Hair follicular keratinocyte (primary cell): ENCODE results near the gene SOX15. TPM values are rescaled to one million over a fixed set of nuclear protein-coding genes. Genes with fewer than 3 reads are reported as not detected.

Source experiments
- total RNA-seq: library from RNA; depleted of rRNA; stranded (reverse); fragments of >200 nt; gene quantifications from 2 replicates; pipeline ENCODE4 v1.2.3, GENCODE V29; 2015

The SOX15 gene
- total RNA-seq, result 141 and 207 TPM in 2 replicates

DNA sequence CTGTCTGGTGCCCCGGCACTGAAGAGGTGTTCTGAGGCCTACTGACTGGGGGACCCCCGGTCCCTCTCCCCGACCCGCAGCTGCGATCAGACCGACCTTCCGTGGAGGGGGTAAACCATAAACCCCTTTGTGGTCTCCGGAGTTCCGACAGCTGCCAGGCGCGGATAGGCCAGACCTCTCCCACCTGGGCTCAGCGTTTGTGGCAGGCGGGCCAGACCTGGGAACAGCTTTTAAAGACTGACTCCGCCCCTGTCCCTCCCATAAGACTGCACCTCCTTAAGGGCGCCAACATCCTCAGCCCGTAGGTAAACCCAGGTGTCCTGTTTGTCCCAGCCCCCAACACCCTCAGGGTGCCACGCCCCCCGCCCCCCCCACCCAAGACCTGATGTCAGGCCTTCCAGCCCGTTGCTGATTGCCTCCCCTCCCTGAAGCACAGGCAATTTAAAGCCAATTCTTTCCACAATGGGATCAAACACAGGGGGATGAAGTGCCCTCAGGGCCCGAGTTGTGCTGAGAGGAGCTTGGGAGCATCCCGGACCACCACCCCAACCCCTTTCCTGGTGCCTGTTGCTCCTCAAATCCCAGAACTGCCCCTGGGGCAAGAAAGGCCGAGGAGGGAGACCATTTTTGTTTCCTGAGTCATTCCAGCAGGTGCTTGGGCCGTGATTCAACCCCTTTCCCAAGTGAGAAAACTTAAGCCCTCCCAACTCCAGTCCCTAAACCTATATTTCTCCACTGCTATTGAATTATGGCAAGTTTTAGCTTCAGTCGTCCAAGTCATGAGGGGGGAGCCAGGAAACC, at the start of gene SOX15:
Gene SOX15 (minus strand): TSS at position 204 of the 801 bp plus-strand sequence. CDS start 418 bp downstream, outside the sequence.

DNA sequence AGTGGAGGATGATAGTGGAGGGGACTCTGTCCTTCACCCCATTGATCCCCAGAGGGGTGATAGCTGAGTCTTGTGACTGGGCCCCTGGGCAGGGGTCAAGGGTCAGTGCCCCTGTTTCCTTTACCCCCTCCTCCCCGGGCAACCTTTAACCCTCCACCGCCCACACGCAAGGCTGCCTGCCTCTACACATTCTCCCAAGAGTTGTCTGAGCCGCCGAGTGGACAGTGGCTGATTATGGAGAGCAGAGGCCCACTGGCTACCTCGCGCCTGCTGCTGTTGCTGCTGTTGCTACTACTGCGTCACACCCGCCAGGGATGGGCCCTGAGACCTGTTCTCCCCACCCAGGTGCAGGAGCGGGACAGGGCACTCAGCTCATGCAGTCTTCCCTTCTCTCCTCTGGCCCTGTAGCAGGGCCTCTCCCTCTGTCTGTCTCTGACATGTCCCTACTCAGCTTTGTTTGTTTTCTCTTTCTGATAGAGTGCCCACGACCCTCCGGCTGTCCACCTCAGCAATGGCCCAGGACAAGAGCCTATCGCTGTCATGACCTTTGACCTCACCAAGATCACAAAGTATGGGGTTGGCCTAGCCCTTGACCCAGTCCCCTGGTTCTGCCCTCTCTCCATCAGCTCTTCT, 40.2 kb upstream of the SOX15 start, which contains the start of gene SHBG:
Gene SHBG (plus strand): TSS at position 197 of the 633 bp plus-strand sequence. CDS start 38 bp downstream, at position 235.

DNA sequence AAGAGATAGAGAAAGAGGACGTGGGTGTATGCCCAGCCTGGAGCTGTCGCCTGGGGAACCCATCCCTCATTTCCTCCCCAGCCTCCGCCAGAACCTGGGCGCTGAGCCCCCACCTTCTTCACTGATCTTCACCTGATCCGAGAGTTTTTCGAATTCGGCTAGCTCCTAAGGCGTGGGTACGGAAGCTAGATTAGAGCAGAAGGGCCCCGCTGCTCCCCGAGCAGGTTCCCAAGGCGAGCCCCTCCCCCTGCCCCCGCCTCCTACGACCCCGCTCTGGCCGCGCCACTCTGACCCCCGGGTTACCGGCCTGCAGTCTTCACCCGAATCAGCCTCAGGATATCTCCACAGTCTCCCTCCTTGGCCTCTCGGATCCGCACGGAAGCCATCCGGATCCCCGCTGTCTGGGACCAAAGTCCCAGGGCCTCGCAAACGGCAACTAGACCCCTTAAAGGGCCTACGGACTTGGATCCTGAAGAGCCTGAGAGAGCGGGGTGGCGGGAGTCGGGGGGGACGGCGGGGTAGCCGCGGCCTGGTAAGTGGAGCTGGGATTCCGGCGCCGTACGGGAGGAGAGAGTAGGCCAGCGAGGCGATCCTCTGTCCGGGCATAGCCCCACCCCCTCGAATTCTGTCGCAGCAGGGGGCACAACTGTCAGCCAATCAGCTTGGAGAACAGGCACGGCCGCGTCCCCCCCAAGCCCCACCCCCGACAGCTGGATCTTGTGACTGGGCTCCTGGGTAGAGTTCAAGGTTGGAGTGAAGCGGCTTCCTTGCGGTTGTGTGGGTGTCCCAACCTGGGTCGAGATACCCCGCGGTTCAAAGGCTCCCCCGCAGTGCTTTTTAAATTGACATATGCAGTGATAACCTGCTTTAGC, 37.6 kb upstream of the SOX15 start, which contains the start of gene SAT2:
Gene SAT2 (minus strand): TSS at position 572 of the 872 bp plus-strand sequence. CDS start 186 bp downstream, at position 386.

DNA sequence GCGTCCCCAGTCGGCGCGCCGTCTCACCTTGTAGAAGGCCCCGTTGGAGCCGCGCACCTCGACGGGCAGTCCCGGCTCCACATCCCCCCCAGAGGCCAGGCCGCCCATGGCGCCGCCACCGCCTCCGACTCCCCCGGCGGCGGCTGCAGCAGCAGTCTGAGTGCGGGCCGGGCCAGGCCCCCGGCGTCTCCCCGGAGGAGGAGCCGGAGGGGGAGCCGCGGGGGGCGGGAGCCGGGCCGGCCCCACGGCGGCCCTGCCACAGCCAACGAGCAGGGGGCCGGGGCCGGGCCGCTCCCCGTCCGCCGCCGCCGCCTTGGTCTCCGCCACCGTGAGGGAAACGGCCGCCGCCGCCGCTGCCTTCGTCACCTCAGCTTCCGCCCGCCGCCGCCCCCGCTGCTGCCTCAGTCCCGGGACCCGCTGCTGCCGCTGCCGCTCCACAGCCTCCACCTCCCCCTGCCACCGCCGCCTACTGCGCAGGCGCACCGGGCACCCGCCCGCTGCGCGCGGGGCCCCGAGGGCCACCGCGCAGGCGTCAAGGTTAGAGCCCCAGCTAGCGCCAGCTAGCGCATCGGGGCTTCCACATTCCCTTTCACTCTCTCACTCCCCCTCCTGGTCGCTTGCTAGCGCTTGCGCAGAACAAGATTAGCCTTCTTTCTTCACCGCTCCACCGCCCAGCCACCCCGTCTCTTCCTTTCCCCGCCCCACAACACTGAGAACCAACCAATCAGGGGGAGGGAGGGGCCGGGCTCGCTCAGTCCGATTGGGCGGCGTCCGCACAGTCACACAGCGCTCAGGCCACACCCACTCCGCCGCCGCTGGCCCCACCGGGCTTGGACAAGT, 24.8 kb upstream of the SOX15 start, which contains the start of gene FXR2:
Gene FXR2 (minus strand): TSS at position 473 of the 840 bp plus-strand sequence. CDS start 365 bp downstream, at position 108.

DNA sequence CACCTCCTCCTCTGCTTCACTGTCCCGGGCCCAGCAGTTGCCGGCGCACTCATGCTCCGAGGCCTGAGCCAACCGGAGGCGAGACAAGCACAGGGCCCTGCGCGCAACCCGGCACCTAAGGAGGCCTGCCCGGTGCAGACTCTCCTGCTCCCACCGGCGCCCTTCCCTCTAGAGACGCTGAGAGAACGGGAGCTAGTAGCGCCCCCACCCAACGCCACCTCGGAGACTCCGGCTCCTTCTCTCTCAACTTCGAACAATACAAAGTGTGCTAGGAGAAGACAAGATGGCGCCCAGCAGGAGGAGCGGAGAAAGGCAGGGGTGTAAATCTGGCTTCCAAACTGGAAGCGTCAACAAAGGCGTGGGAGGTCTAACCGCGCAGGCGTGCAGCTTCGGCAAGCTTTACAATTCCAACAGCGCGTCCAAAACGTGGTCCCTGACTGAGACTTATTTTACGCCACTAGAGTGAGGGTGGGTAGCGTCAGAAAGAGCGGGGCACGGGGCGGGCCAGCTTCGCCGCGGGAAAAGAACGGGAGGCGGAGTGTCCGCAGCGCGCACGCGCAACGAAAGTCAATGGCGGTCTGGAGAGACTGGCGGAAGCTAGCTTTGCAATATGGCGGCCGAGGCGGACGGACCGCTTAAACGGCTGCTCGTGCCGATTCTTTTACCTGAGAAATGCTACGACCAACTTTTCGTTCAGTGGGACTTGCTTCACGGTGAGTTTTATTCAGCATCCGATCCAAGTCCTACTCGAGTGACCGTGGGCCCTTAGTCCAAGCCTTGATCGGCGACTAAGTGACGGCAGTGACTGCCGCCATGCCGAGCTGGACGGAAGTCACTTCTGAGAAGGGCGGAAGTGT, 6.4 kb downstream of the SOX15 start, which contains the start of gene MPDU1:
Gene MPDU1 (plus strand): TSS at position 600 of the 857 bp plus-strand sequence. CDS start 11 bp downstream, at position 611.

DNA sequence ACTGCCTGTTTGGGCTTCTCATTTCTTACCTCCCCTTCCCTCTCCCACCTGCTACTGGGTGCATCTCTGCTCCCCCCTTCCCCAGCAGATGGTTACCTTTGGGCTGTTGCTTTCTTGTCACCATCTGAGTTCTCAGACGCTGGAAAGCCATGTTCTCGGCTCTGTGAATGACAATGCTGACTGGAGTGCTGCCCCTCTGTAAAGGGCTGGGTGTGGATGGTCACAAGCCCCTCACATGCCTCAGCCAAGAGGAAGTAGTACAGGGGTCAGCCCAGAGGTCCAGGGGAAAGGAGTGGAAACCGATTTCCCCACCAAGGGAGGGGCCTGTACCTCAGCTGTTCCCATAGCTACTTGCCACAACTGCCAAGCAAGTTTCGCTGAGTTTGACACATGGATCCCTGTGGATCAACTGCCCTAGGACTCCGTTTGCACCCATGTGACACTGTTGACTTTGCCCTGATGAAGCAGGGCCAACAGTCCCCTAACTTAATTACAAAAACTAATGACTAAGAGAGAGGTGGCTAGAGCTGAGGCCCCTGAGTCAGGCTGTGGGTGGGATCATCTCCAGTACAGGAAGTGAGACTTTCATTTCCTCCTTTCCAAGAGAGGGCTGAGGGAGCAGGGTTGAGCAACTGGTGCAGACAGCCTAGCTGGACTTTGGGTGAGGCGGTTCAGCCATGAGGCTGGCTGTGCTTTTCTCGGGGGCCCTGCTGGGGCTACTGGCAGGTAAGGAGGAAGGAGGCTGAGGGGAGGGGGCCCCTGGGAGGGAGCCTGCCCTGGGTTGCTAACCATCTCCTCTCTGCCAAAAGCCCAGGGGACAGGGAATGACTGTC, 10.7 kb downstream of the SOX15 start, which contains the start of gene CD68:
Gene CD68 (plus strand): TSS at position 638 of the 833 bp plus-strand sequence. CDS start 40 bp downstream, at position 678.

DNA sequence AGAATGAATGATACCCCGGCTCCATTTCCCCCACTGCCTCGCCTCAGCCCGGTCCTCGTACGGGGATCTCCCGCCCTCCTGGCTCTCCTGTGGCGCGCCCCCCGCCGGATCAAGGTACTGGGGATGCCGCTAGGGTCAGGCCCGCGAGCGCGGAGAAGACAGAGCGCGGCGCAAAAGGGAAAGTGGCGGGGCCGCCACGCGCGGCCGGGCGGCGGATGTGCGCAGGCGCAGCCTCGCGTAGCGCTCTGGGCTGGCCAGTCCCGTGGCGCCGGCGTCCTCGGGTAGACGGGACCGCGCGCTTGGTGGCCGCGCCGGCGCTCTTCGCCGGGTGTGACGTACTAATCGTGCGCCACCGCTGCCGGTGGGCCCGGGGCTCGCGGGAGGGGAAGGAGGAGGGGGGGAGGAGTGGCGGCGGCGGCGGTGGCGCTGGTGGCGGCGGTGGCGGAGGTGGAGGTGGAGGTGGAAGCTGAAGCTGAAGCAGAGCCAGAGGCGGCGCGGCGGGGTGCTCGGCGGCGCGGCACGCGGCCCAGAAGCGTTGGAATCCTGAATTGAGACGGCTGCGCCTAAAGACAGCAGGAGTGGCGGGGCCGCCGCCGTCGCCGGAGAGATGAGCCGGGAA, 28.2 kb downstream of the SOX15 start, which contains the start of gene SENP3:
Gene SENP3 (plus strand): TSS at position 331 of the 619 bp plus-strand sequence. CDS start 1,158 bp downstream, outside the sequence.

DNA sequence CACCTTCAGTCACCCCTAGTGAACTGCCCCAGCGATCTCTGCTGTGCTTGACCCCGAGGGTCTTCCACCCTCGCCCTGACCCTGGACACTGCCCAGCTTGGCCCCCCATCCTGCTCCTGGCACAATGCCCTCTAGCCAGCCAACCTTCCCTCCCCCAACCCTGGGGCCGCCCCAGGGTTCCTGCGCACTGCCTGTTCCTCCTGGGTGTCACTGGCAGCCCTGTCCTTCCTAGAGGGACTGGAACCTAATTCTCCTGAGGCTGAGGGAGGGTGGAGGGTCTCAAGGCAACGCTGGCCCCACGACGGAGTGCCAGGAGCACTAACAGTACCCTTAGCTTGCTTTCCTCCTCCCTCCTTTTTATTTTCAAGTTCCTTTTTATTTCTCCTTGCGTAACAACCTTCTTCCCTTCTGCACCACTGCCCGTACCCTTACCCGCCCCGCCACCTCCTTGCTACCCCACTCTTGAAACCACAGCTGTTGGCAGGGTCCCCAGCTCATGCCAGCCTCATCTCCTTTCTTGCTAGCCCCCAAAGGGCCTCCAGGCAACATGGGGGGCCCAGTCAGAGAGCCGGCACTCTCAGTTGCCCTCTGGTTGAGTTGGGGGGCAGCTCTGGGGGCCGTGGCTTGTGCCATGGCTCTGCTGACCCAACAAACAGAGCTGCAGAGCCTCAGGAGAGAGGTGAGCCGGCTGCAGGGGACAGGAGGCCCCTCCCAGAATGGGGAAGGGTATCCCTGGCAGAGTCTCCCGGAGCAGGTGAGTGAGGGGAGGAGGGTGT, 31.2 kb downstream of the SOX15 start, which contains the start of gene TNFSF13:
Gene TNFSF13 (plus strand): TSS at position 207 of the 776 bp plus-strand sequence. CDS start 290 bp downstream, at position 497.

DNA sequence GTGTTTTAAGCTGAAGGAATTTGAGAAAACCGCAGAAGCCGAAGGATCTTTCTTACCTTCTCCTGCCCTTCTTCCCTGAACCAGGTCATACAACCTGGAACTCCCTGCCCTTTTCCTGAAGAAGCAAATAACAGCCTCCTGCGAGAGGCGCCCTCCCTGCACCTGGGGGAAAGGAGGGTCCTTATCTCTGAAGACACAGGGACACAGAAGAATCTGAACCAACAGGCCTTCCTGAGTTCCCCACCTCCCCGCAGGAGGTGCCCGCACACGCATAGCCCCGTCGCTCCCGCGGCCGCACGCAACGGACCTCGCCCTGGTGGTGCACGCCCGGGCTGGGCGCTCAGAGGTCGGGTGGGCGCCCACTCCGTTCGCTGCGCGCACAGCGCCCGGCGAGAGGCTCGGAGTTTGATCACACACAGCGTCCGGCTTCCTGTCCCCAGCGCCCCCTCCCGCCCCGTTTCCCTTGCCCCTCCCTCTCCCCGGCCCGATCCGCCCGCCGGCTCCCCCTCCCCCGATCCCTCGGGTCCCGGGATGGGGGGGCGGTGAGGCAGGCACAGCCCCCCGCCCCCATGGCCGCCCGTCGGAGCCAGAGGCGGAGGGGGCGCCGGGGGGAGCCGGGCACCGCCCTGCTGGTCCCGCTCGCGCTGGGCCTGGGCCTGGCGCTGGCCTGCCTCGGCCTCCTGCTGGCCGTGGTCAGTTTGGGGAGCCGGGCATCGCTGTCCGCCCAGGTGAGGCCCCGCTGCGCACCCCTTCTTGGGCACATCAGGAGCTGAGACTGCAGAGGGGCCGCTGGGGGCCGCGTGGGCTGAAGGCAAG, 41.1 kb downstream of the SOX15 start, which contains the start of gene TNFSF12:
Gene TNFSF12 (plus strand): TSS at position 474 of the 816 bp plus-strand sequence. CDS start 96 bp downstream, at position 570.

Other genes starting within 250 kb of the SOX15 start
- 6.0 and 13.0 TPM in 2 replicates for gene KCTD11, start 237.9 kb downstream of the SOX15 start, total RNA-seq
- not detected in 2 replicates for gene TMEM95, start 234.9 kb downstream of the SOX15 start, total RNA-seq
- gene TNK1, start 209.0 kb downstream of the SOX15 start, total RNA-seq, result 3.8 and 7.7 TPM in 2 replicates
- 68.4 and 99.4 TPM in 2 replicates for gene PLSCR3, start 195.6 kb downstream of the SOX15 start, total RNA-seq
- 138 and 193 TPM in 2 replicates for gene TMEM256, start 186.0 kb downstream of the SOX15 start, total RNA-seq
- 2.4 and 6.1 TPM in 2 replicates for gene NLGN2, start 182.2 kb downstream of the SOX15 start, total RNA-seq
- gene SPEM1, start 169.8 kb downstream of the SOX15 start, total RNA-seq, result not detected in 2 replicates
- not detected in 2 replicates for gene SPEM2, start 164.5 kb downstream of the SOX15 start, total RNA-seq
- not detected in 2 replicates for gene SPEM3, start 161.2 kb downstream of the SOX15 start, total RNA-seq
- gene TMEM102, start 154.7 kb downstream of the SOX15 start, total RNA-seq, result 25.2 and 30.4 TPM in 2 replicates
- 7.5 and 17.3 TPM in 2 replicates for gene FGF11, start 150.6 kb downstream of the SOX15 start, total RNA-seq
- 9.8 and 14.8 TPM in 2 replicates for gene CHRNB1, start 145.0 kb downstream of the SOX15 start, total RNA-seq
- 25.9 and 36.8 TPM in 2 replicates for gene ZBTB4, start 110.5 kb downstream of the SOX15 start, total RNA-seq
- gene SLC35G6, start 108.6 kb downstream of the SOX15 start, total RNA-seq, result not detected in 2 replicates
- 31.9 and 33.7 TPM in 2 replicates for gene POLR2A, start 105.7 kb downstream of the SOX15 start, total RNA-seq
- 8.8 and 10.3 TPM in 2 replicates for gene TNFSF12, start 41.0 kb downstream of the SOX15 start, total RNA-seq
- gene TNFSF13, start 31.3 kb downstream of the SOX15 start, total RNA-seq, result 0.80 and 5.9 TPM in 2 replicates
- gene SENP3, start 28.2 kb downstream of the SOX15 start, total RNA-seq, result 56.2 and 86.9 TPM in 2 replicates
- gene CD68, start 10.5 kb downstream of the SOX15 start, total RNA-seq, result 23.4 and 57.7 TPM in 2 replicates
- gene MPDU1, start 6.2 kb downstream of the SOX15 start, total RNA-seq, result 138 and 153 TPM in 2 replicates
- 39.6 and 41.3 TPM in 2 replicates for gene FXR2, start 24.8 kb upstream of the SOX15 start, total RNA-seq
- 25.8 and 43.2 TPM in 2 replicates for gene SAT2, start 37.7 kb upstream of the SOX15 start, total RNA-seq
- gene SHBG, start 40.0 kb upstream of the SOX15 start, total RNA-seq, result not detected in 2 replicates
- gene ATP1B2, start 60.8 kb upstream of the SOX15 start, total RNA-seq, result not detected in 2 replicates
- gene TP53, start 97.4 kb upstream of the SOX15 start, total RNA-seq, result 42.5 and 54.0 TPM in 2 replicates
- gene WRAP53, start 98.4 kb upstream of the SOX15 start, total RNA-seq, result 7.9 and 17.5 TPM in 2 replicates
- gene EFNB3, start 115.1 kb upstream of the SOX15 start, total RNA-seq, result 0.65 and 3.2 TPM in 2 replicates
- 0.23 and 0.55 TPM in 2 replicates for gene DNAH2, start 127.7 kb upstream of the SOX15 start, total RNA-seq
- 2.1 and 3.9 TPM in 2 replicates for gene KDM6B, start 244.1 kb upstream of the SOX15 start, total RNA-seq